OCI-LY7 (cell line): Measurements from ENCODE around the gene DBNDD1. TPM values are rescaled to one million over a fixed set of nuclear protein-coding genes. Genes with fewer than 3 reads are reported as not detected.

Experiments used
- BruUV-seq: library from RNA; stranded (reverse); fragments of 400-500 nt; replicated peaks from 2 replicates; lab custom pipeline; 2021; lab: Mats Ljungman, UMichigan
- CTCF ChIA-PET: fragments of 300-600 bp; sonication (Branson Sonifier 250); formaldehyde crosslinking; loops from one replicate; lab custom pipeline; 2022; ENCODE audit warnings: antibody characterized with exemption; ENCODE audit not compliant: unreplicated experiment; lab: Charles Lee
- POLR2A ChIA-PET: fragments of 300-600 bp; sonication (Branson Sonifier 250); formaldehyde crosslinking; loops from one replicate; lab custom pipeline; 2022; ENCODE audit warnings: antibody characterized with exemption; lab: Charles Lee
- DNase-seq: peaks from one replicate; pipeline ENCODE4 v3.0.0-alpha.2; 2015; ENCODE audit warnings: low spot score
- H2AFZ ChIP-seq: fragments of 200-600 bp; sonication (generic), shearing (Covaris generic); 2 replicates; pipeline ENCODE4 v1.6.1; 2014; ENCODE audit warnings: mild to moderate bottlenecking, antibody characterized with exemption, low read length, moderate library complexity
- H3K27ac ChIP-seq: fragments of 200-600 bp; sonication (generic); 2 replicates; pipeline ENCODE4 v1.5.1; 2014; ENCODE audit warnings: mixed run types, low read depth, mild to moderate bottlenecking, moderate library complexity, low read length, inconsistent platforms; ENCODE audit not compliant: poor library complexity, severe bottlenecking
- H3K36me3 ChIP-seq: fragments of 200-600 bp; sonication (generic); 2 replicates; pipeline ENCODE4 v1.6.1; 2014; ENCODE audit warnings: mild to moderate bottlenecking, antibody characterized with exemption, low read length, moderate library complexity, mixed read lengths; ENCODE audit not compliant: insufficient read depth
- H3K4me1 ChIP-seq: fragments of 200-600 bp; sonication (generic); 2 replicates; pipeline ENCODE4 v1.5.1; 2014; ENCODE audit warnings: mild to moderate bottlenecking, low read length; ENCODE audit not compliant: insufficient read depth, poor library complexity, severe bottlenecking
- H3K4me2 ChIP-seq: fragments of 200-600 bp; sonication (generic); 2 replicates; pipeline ENCODE4 v1.6.1; 2014; ENCODE audit warnings: mild to moderate bottlenecking, low read length
- H3K4me3 ChIP-seq: fragments of 200-600 bp; sonication (generic); 2 replicates; pipeline ENCODE4 v1.5.1; 2014; ENCODE audit warnings: mild to moderate bottlenecking, low read depth, low read length; ENCODE audit not compliant: poor library complexity, severe bottlenecking
- H3K79me2 ChIP-seq: fragments of 200-600 bp; sonication (generic); 2 replicates; pipeline ENCODE4 v1.6.1; 2016; ENCODE audit warnings: low read depth, mild to moderate bottlenecking, low read length, moderate library complexity, mixed read lengths; ENCODE audit not compliant: insufficient read depth
- H3K9me2 ChIP-seq: fragments of 200-600 bp; sonication (generic); 2 replicates; pipeline ENCODE4 v1.6.1; 2016; ENCODE audit warnings: mild to moderate bottlenecking, low read length, mixed read lengths; ENCODE audit not compliant: insufficient read depth
- H3K9me3 ChIP-seq: fragments of 200-600 bp; sonication (generic); 2 replicates; pipeline ENCODE4 v1.6.1; 2014; ENCODE audit warnings: mild to moderate bottlenecking, mixed run types, low read length, mixed read lengths
- H4K20me1 ChIP-seq: fragments of 200-600 bp; sonication (generic); 2 replicates; pipeline ENCODE4 v1.6.1; 2014; ENCODE audit warnings: mild to moderate bottlenecking, antibody characterized with exemption, low read length, moderate library complexity, mixed read lengths; ENCODE audit not compliant: insufficient read depth
- CTCF ChIP-seq: fragments of 200-600 bp; sonication (generic); conservative IDR thresholded peaks from 2 replicates; pipeline ENCODE4 v1.5.1; 2014; ENCODE audit warnings: mild to moderate bottlenecking, antibody characterized with exemption, low read length, moderate library complexity, mixed read lengths
- EZH2phosphoT487 ChIP-seq: fragments of 200-600 bp; sonication (generic); IDR thresholded peaks from 2 replicates; pipeline ENCODE4 v1.6.1; 2018; ENCODE audit warnings: low read depth, borderline replicate concordance, mild to moderate bottlenecking, mixed run types, antibody characterized with exemption, low read length, moderate library complexity, mixed read lengths
- intact Hi-C: fragments of 100-400 bp; cut with micrococcal nuclease; formaldehyde crosslinking; loops from one replicate; pipeline ENCODE4 v1.10.0; 2022; ENCODE audit not compliant: unreplicated experiment
- total RNA-seq, 2 experiments: library from RNA; depleted of rRNA in 1 of 2; stranded (reverse); fragments of >200 nt in 1 of 2; shearing (Covaris generic) in 1 of 2; gene quantifications; 2 replicates each; pipeline ENCODE4 v1.2.3, GENCODE V29; 2014 to 2022

DBNDD1 gene
- total RNA-seq, 2 experiments from 2014 or later: 0.57 to 0.98 TPM

- TF ChIP-seq CTCF (no peak), EZH2phosphoT487 (no peak)
- Histone ChIP-seq H3K79me2 (no peaks in the 10 kb centered on the region), H4K20me1 (no peaks in the 10 kb centered on the region), H3K27ac (no peak overlapping the region), H2AFZ (no peak overlapping the region), H3K9me3 (no peaks in the 10 kb centered on the region), H3K9me2 (no peaks in the 10 kb centered on the region), H3K4me1 (no peaks in the 10 kb centered on the region), H3K36me3 (no peaks in the 10 kb centered on the region), H3K4me3 (no peak overlapping the region), H3K4me2 (no peak overlapping the region)
- intact Hi-C loops: no loop called here
- POLR2A ChIA-PET: no interaction called here
- BruUV-seq: no TSS peak
- DNase-seq: no peak
- CTCF ChIA-PET: no interaction called here
Observed at GRCh38 chr16:90041896-90042473, 22.7 kb upstream of the DBNDD1 start.

GRCh38 chr16:90040152-90041023 lies 21.1 kb upstream of the DBNDD1 start:
- POLR2A ChIA-PET: no interaction called here
- no peaks in the 10 kb centered on the region for H3K79me2 ChIP-seq
- no peaks in the 10 kb centered on the region for H3K9me2 ChIP-seq
- no peak for DNase-seq
- no peak overlapping the region for H3K4me2 ChIP-seq
- CTCF ChIA-PET: no interaction called here
- no peak overlapping the region for H3K27ac ChIP-seq
- no peak overlapping the region for H3K4me3 ChIP-seq
- intact Hi-C loops: no loop called here
- no peaks in the 10 kb centered on the region for H3K36me3 ChIP-seq
- H2AFZ ChIP-seq: no peak overlapping the region
- BruUV-seq: no TSS peak
- TF ChIP-seq EZH2phosphoT487: no peak
- no peak for TF ChIP-seq CTCF
- H3K4me1 ChIP-seq: no peaks in the 10 kb centered on the region
- no peaks in the 10 kb centered on the region for H3K9me3 ChIP-seq
- no peaks in the 10 kb centered on the region for H4K20me1 ChIP-seq

GRCh38 chr16:90037276-90037675 lies 18.0 kb upstream of the DBNDD1 start:
- no peak for TF ChIP-seq CTCF
- no peak for TF ChIP-seq EZH2phosphoT487
- Histone ChIP-seq H3K9me3 (no peaks in the 10 kb centered on the region), H3K9me2 (no peaks in the 10 kb centered on the region), H3K79me2 (no peaks in the 10 kb centered on the region), H2AFZ (no peak overlapping the region), H3K36me3 (peaks cover 5% of the 10 kb centered on the region; the same call in 1 of the 2 replicates), H3K4me1 (no peaks in the 10 kb centered on the region), H3K4me2 (no peak overlapping the region), H3K27ac (no peak overlapping the region), H4K20me1 (no peaks in the 10 kb centered on the region), H3K4me3 (no peak overlapping the region)
- no peak for DNase-seq
- intact Hi-C loops: no loop called here
- no TSS peak for BruUV-seq
- POLR2A ChIA-PET: no interaction called here
- CTCF ChIA-PET: no interaction called here
